ENCODE results near the gene FMR1.

GRCh38 chrX:147899379-147900114 lies 12.2 kb upstream of the FMR1 start:
- TF ChIP-seq POLR2A (IDR thresholded peaks at IDR 0.05; ENCODE audit: low read length) (no peak), GATA1 (IDR thresholded peaks at IDR 0.05; ENCODE audit: low read depth, low read length) (no peak)
